GM04503 (cell line): ENCODE results near the gene SLC1A4.
"Not testable (repeated sequence)": the region's sequence is repeated elsewhere in the genome, so short reads cannot be mapped to it uniquely, and the experiment has no call there.

Source experiments
- DNase-seq: peaks from one replicate; pipeline ENCODE4 v3.0.0-alpha.2; 2012; ENCODE audit warnings: low read depth

The SLC1A4 gene

DNA sequence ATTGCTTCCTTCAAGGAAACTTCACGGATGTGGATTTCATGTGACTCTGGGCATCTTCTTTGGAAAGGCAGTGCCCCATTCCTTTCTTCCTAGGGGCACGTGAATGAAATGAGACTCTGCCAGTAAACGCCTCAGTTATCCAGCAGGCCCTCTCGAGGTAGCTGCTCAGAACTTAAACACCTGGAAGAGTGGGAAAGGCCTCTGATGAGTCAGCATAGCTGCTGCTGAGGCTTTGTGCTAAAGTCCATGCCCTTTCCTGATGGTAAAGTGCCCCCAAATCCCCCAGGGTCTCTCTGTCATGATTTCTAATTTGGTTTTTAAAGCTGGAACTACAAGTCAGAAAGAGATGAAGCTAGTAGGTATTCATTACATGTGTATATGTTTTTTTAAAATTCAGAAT, 3.8 kb downstream of the SLC1A4 start:
- no peak for DNase-seq

DNA sequence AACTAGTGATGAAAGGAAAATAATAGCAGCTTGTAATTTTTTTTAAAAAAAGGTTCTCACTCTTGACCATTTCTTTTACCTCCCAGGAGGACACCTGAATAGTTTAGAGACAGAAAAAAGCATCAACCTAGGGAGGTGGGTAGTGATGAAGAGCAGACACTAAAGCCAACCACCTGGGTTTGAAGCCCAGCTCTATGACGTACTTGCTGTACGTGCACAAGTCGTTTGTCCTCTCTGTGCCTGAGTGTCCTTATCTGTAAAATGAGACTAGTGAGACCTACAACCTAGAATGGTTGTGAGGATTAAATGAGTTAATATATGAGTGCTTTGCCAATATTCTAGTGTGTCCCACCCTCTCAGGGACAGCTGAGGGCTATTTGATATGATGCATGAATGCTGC, 5.8 kb downstream of the SLC1A4 start:
- DNase-seq = no peak

DNA sequence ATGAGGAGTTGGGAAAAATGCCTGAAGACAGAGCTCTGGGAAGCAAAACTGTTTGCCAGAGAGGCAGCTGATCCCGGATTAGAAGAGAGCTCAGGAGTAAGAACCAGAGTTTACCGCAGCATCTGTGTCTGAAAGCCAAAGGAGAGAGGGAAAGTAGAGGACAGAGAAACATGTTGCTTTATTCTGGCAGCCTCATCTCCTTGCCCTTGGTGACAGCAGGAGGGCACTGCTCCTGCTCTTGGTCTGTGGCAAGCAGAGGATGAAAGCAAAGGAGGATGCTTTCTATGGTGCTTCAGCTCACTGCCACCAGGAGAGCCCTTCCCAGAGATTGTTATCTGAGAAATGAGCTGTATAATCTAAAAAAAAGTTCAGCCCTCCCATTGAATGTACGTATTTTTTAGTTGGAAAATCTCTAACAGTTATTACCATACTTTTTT, 7.7 kb downstream of the SLC1A4 start:
- DNase-seq = no peak

DNA sequence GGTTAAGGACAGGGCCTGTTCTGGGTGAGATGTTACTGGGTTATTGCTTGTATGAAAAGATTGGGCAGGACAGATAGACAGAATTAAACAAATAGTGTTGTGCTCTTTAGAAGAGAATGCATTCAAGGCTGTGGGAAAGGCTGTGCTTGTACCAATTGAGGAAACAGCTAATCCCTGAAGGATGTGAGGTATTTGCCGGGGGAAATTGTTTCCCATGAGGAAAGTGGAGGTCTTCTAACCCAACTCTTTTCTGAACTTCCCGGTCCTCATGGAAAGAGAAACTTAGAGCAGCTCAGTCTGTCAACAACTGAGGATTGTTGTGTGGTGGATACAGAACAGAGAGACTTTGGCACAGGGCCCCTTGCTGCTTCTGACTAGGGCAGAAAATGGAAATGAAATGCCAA, 9.5 kb downstream of the SLC1A4 start:
- no peak for DNase-seq

DNA sequence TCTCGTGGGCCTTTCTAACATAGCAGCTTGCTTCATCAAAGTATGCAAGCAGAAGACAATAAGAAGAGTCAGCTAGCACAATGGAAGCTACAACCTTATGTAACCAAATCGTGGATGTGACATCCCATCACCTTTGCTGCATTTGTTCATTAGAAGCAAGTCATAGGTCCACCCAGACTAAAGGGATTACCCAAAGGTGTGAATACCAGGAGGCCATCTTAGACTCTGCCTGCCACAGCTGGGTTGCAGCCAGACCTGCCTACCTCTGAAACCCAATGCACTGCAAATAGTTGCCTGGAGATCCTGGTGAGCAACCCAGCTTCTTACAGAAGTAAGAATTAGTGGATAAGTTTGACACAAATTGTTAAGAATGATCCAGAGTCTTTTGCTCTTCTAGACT, 10.6 kb downstream of the SLC1A4 start:
- DNase-seq = no peak

DNA sequence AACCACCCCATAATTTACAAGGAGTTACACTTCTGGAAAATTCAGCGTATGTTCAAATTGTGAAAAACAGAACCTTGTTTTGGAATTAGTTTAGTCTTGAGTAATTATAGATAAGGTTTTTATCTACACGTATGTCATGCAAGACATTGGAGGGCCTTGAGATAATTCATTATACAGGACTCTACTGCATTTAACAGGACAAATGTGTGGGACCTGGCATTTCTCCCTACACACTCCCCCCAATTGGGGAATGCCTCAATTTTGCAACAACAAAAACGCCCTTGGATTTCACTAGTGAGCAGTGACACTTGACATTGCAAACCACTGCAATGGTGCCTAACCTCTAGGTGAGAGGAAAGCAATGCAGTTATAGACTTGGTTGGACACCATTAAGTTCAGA, 11.4 kb downstream of the SLC1A4 start:
- DNase-seq = no peak

DNA sequence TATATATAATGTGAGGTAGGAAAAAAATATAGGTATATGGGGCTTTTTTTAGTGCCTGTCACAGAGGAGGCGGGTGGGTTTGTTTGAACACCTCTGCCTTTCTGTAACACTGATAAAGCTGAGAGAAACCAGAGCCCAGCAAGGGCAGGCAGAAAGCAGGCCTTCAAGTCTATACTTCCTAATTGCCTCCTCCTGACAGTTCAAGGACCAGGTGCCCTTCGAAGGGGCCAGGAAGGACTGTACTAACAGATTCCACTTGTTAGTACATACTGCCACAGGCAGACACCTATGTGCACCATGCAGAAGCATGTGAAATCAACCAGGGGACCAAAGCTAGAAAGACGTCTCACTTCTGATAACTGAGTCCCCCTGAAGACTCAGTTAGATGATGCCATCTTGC, 13.8 kb downstream of the SLC1A4 start:
- DNase-seq = no peak

DNA sequence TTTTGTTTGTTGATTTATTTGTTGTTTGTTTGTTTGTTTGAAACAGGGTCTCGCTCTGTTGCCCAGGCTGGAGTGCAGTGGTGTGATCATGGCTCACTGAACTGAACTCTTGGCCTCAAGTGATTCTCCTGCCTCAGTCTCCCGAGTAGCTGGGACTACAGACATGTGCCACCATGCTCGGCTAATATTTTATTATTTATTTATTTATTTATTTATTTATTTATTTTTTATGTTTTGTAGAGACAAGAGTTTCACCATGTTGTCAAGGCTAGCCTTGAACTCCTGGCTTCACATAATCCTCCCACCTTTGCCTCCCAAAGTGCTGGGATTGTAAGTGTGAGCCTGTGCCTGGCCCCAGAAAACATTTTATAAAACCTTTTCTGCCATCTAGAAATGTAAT, 15.0 kb downstream of the SLC1A4 start:
- DNase-seq = not testable (repeated sequence)

DNA sequence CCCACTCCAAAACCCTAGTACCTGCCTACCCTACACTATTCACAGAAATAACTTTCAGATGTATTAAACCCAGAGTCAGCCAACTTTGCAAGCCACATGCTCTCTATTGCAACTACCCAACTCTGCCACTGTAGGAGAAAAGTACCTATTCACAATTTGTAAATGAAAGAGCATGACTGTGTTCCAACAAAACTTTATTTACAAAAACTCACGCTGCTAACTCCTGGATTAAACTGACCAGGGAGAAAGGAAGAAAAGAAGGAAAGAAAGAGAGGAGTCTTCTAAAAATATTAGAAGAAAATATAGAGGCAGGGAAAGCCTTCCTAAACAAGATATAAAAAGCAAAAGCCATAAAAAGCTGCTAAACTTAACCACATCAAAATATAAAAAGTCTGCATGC, 24.6 kb downstream of the SLC1A4 start:
- DNase-seq = no peak

DNA sequence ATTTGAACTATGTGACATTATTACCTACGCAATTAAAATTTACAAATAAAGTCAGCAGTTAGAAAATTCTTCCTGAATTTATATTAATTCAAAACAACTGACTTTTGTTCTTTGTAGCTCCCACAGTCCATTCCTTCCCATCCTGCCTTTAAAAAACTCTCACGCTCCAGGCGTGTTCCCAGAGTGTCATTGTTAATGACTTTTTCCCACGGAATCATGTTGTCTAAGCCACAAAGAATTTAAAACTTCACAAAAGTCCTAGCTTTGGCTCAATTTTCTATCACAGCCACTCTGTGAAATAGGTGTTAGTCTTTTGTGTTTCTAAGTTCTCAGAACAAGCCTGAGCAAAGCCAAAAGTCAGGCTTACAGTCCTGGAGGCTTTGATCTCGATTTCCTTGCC, 26.5 kb downstream of the SLC1A4 start:
- DNase-seq = peak; percentile 62

DNA sequence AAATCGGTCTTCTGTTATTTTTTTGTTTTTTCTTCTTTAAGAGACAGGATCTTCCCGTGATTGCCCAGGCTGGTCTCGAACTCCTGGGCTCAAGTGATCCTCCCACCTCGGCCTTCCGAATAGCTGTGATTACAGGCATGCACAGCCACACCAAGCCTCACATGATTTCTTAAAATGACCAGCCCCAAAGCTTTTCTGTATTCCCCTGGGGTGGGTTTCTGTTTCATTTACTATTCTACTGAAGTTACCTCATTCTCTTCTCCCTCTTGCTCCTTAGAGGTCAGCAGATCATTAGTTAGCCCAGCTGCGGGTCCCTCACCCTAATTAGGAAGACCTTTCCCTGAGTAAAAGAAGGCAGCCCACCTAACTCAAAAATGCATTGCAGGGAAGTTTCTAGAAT, 27.6 kb downstream of the SLC1A4 start:
- no peak for DNase-seq

DNA sequence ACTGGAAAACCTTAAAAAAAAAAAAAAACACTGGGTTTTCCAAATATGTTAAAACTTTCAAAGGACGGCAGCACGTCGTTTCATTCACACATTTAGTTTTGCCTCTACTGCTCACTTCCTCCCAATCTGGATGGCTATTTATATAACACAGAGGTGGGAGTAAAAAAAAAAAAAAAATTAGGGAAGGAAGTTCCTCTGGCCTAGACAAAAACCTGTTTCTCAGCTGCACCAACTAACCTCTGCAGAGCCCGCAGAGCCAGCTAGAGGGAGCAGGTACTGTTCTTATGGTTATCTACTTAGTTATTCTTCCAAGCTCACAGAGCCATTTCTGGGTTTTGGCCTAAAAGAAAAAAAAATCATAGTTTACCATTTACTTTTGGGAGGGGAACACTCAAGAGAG, 28.1 kb downstream of the SLC1A4 start:
- no peak for DNase-seq

DNA sequence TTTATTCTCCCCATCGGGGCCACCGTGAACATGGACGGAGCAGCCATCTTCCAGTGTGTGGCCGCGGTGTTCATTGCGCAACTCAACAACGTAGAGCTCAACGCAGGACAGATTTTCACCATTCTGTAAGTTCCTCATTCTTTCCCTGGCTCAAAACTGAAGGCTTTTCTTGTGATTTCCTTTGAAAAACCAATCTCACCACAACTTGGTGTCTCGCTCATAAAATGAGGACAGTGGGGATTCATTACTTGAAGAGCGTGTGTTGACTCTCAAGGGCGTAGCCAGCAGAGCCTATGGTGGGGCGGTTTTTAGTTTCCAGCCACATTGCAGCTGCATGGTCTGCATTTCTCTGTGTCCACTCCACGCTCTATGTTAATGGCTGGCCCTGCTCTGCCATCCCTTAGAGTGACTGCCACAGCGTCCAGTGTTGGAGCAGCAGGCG, 29.0 kb downstream of the SLC1A4 start:
- DNase-seq = no peak

DNA sequence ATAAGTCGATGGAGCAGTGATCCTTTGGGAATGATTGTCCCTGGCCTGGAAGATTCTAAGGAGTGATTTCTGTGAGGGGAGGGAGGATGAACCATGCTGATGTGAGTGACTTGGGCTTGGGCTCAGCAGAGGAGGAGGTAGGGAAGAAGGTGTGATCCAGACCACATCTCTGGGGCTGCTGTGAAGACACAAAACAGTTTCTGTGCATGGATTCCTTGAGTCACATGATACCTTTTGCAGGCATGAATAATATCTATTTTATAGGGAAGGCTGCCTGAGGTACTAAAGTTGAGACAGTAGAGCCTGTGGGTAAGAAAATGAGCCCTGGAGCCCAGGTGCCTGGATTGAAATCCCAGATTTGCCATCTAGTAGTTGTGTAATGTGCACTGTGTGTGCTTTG, 29.8 kb downstream of the SLC1A4 start:
- no peak for DNase-seq

DNA sequence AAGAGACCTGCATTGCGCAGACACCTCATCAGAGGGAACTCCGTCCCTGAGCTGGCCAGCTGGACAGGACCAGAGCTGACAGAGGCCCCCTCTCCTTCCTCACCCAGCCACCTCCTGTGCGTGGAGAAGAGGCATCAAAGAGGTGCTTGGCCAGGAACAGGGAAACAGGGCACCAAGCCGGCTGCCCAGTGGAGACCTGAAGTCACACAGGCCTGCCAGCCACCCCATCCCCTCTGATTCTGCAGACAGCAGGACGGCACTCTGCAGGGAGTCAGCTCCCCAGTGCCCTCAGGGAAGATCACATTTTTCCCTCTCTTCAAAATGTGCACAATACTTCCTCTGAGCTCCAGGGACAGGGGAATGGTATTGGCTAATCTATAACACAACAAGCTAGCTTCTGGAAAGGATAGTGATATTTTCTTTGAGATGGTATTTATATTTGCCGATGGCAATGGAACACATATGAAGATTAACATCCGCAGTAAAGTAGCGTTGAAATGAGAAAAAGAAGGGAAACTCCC, 30.5 kb downstream of the SLC1A4 start:
- DNase-seq = no peak

DNA sequence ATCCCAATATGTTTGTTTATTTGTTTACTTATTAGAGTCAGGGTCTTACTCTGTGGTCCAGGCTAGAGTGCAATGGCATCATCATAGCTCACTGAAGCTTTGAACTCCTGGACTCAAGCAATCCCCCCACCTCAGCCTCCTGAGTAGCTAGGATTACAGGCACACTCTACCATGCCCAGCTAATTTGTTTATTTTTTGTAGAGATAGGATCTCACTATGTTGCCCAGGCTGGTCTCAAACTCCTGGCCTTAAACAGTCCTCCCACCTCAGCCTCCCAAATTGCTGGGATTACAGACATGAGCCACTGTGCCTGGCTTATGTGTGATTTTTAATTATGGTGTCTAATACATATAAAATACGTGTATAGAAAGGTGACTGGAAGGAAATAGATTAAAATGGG, 31.1 kb downstream of the SLC1A4 start:
- not testable (repeated sequence) for DNase-seq

DNA sequence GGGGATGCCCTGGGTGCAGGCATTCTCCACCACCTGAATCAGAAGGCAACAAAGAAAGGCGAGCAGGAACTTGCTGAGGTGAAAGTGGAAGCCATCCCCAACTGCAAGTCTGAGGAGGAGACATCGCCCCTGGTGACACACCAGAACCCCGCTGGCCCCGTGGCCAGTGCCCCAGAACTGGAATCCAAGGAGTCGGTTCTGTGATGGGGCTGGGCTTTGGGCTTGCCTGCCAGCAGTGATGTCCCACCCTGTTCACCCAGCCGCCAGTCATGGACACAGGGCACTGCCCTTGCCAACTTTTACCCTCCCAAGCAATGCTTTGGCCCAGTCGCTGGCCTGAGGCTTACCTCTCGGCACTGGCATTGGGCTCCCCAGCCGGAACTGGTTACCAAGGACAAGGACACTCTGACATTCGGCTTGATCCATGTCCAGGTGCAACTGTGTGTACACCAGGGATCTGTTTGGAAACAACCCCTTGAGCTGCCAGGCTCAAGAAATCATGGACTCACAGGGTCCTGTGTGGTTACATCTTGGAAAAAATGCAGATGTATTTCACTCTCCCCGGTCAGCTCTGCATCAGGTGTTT, 31.8 kb downstream of the SLC1A4 start:
- no peak for DNase-seq

DNA sequence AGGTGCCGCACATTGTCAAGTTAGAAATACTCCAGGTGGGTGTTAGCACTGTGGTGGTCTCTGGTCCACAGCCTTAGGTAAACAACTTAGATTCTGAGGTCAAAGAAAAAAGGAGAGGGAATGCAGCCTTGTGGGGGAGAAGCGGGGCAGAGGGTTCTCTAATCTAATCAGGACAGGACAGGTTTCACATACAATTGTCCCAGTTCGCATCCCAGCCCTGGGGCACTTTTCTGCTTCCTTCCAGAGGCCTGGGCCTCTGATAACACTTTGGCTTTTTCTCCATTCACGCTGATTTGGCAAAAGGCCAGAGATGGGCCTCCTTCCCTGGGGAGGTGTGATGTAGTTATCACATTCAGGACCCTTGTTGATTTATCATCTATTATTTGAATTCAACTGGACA, 32.5 kb downstream of the SLC1A4 start:
- DNase-seq = no peak

DNA sequence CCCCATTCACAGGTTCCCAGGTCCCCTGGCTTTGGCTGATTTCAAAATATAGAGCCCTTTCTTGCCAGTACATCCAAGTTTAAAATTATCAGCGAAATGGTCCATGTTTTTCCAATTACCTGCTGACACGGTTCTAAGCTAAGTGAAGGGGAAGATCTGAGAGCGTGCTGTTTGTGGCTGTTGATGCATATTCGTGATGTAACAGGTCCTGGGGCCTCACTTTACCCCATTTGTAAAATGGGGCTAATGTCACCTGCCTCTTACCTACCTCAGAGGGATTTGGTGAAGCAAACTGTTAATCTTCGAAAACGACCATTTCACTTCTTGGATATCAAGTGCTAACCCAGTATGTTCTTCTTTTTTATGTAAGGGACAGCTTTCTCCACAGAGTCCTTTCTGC, 33.0 kb downstream of the SLC1A4 start:
- DNase-seq = no peak

DNA sequence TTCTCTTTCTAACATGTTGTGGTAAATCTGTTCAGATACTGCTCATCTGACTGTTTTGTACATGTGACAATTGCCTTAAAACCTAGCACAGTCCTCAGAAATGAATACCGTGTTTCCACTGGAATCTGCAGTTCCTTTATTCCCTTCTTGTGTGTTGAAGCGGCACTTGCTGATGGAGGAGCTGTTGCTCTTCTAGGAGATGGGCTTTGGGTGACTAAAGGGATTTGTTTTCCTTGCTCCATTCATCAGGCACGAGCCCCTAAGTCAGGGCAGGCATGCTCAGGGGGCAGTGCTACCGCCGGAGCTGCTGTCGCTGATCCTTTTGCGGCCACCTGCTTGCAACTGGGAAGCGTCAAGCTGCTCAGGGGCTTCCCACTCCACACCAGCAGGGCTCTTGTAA, 34.5 kb downstream of the SLC1A4 start:
- DNase-seq = no peak

DNA sequence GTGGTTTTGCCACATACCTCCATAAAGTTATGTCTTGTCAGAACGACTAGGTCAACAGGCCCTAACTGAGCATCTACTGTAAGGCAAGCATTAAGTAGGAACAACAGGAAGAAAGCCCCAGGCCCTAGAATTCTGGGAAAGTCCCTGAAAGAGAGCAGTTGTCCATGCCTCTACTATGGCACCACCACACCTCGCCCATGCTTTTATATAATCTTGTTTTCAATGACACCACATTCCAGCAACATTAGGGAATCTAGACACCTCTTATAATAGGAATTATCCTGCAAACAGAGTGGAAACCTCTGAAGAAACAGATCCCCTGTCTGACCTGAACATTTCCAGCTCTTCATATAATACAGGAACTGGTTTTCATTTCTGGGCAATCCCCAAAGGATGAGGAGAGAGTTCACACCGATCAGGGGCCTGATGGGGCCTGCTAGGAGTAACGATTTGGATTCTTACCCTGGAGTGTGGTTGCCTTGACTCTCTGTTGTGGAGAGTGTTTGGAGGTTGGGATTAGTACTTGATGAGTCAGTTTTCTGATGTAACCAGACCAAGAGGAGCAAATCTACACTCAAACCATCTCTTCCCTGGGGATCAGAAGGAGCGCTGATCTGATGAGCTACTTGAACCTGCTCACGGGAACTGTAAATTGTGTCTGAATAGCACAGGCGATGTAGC, 35.1 kb downstream of the SLC1A4 start:
- peak; percentile 83 for DNase-seq

DNA sequence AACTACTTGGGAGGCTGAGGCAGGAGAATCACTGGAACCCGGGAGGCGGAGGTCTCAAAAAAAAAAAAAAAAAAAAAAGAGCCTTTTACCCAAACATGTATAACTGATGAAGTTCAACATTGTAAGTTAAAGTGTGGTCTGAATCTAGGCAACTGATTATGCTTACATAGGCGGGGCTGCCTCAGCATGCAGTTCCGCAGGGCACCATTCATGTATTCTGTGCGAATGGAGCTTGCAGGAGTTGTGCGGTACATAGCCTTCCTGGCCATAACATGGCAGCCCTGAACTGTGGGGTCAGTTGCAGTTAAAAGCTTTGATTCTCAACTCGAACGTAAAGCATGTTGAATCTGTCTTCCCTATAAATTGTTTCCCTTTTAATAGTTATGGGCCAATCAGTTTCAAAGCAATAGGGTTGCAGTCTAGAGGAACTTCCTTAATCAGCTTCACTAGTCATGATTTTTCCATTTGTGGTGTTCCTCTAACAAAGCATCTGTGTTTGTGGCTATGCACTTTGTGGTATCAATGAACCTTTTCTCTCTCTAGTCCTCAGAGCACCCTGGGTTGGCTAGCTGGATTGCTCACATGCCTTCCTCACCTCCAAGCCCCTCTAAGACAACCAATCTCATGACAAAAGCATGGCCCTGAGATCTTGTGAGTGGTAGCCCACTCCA, 36.4 kb downstream of the SLC1A4 start:
- no peak for DNase-seq

DNA sequence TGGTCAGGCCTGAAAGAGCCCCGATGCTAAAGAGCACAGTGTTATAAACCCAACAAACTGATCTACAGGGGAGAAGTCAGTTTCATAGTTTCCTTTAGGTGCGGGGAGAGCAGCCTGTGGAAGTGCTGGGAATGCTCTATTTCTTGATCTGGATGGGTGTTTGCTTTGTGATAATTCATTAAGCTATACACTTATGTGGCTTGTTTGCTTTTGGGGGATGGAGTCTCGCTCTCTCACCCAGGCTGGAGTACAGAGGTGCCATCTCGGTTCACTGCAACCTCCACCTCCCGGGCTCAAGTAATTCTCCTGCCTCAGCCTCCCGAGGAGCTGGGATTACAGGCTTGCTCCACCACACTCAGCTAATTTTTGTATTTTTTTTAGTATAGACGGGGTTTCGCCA, 37.0 kb downstream of the SLC1A4 start:
- DNase-seq = no peak
